ENCODE measurements around the gene KAT7.

Gene KAT7

DNA sequence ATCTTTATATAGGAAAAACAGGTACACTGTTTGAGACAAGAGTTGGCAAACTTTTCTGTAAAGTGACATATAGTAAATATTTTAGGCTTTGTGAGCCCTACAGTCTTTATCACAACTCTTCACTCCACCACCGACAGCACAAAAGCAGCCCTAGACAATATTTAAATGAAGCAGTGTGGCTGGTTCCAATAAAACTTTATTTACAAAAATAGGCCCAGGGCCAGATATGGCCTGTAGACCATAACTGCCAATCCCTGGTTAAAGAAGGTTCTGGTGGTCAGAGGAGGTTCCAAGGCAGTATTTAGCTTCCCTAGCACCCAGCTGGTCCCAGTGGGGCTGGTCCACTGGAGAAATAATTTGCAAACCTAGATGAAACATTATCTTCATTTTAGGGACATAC lies 28.2 kb upstream of the KAT7 start:
- no peak overlapping the region for H3K4me3 ChIP-seq (ENCODE audit: low read depth, low read length)
- H3K4me1 ChIP-seq: peaks cover 5% of the 10 kb centered on the region
- TF ChIP-seq, protein P1, sequence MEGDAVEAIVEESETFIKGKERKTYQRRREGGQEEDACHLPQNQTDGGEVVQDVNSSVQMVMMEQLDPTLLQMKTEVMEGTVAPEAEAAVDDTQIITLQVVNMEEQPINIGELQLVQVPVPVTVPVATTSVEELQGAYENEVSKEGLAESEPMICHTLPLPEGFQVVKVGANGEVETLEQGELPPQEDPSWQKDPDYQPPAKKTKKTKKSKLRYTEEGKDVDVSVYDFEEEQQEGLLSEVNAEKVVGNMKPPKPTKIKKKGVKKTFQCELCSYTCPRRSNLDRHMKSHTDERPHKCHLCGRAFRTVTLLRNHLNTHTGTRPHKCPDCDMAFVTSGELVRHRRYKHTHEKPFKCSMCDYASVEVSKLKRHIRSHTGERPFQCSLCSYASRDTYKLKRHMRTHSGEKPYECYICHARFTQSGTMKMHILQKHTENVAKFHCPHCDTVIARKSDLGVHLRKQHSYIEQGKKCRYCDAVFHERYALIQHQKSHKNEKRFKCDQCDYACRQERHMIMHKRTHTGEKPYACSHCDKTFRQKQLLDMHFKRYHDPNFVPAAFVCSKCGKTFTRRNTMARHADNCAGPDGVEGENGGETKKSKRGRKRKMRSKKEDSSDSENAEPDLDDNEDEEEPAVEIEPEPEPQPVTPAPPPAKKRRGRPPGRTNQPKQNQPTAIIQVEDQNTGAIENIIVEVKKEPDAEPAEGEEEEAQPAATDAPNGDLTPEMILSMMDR (IDR thresholded peaks at IDR 0.05): no peak
- no peak overlapping the region for H2AFZ ChIP-seq
- H3K9me3 ChIP-seq (ENCODE audit: control insufficient read depth, low read length): no peaks in the 10 kb centered on the region
- no peaks in the 10 kb centered on the region for H3K27me3 ChIP-seq (ENCODE audit: control insufficient read depth, insufficient read depth, low read length)
- H3K9ac ChIP-seq: no peak overlapping the region
- H3K79me2 ChIP-seq: peaks cover 30% of the 10 kb centered on the region
- H3K36me3 ChIP-seq (ENCODE audit: control insufficient read depth, insufficient read depth, low read length): no peaks in the 10 kb centered on the region
- H3K4me2 ChIP-seq (ENCODE audit: low read length): no peak overlapping the region
- no peak overlapping the region for H3K27ac ChIP-seq

DNA sequence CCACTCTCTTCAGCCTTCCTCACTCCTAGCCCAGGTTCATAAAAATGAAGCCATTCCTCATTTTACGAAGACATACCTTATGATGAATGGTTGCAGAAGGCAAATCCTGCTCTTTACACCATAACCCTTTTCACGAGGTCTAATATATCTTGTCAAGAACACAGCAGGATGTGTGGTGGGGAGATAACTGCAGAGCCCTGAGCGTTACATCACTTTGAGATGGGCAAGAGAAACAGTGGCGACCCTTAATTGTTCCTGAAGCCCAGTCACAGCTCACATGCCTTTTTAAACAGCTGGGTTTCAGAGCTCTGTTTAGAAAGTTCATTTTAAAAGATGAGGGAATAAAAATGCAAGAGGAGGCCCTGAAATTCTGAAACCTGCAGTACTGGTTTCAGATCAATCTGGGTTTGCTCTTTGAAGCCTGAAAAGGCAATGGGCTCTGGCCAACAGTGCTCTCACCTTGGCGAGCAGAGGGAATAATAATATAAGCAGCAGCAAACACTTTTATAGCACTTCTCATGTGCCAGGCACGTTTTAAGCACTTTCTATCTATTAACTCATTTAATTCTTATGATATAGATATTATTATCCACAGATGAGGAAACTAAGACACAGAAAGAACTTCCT lies 27.4 kb upstream of the KAT7 start:
- H3K4me3 ChIP-seq (ENCODE audit: low read depth, low read length): no peak overlapping the region
- no peak overlapping the region for H3K9ac ChIP-seq
- H2AFZ ChIP-seq: no peak overlapping the region
- TF ChIP-seq, protein P1 (IDR thresholded peaks at IDR 0.05): no peak
- peaks cover 25% of the 10 kb centered on the region for H3K79me2 ChIP-seq
- H3K4me1 ChIP-seq: peaks cover 2% of the 10 kb centered on the region
- H3K4me2 ChIP-seq (ENCODE audit: low read length): no peak overlapping the region
- H3K9me3 ChIP-seq (ENCODE audit: control insufficient read depth, low read length): no peaks in the 10 kb centered on the region
- H3K27ac ChIP-seq: no peak overlapping the region
- H3K27me3 ChIP-seq (ENCODE audit: control insufficient read depth, insufficient read depth, low read length): no peaks in the 10 kb centered on the region
- no peaks in the 10 kb centered on the region for H3K36me3 ChIP-seq (ENCODE audit: control insufficient read depth, insufficient read depth, low read length)

DNA sequence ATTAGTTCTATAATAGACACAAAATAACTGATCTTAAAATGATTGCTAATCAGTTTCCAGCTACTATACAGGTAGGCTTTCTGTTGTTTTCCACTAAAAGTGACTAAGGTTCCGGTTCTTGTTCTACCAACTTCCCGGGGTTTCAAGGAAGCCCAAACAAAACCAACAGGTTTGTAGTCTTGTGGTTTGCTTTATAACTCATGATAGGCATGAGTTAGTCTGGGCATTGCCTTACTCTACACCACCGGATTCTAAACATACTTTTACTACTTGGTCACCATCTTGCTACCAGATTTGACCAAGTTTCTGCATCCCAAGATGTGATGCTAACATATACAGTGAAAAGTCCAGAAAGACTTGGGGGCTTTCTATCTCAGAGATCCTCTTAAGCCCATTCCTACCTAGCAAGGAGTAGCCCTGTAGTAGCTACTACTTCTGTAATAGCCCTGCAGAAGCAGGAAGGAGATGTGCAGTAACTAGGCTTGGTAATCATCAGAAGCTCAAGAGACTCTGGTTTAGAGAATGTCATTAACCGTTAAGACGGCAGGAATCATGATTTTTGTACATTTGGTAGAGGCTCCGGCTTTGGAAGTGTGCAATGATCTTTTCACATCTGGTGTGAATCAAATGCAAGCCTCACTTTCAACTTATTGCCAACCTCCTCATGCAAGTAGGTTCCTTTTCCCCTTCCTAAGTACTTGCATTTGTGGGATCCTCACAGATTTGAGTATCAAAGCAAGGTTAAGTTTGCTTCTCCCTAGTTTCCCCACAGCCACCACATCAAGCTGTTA lies 26.1 kb upstream of the KAT7 start:
- Histone ChIP-seq H3K27ac (no peak overlapping the region), H3K4me2 (ENCODE audit: low read length) (peak overlapping the region; percentile 82), H3K79me2 (peaks cover 16% of the 10 kb centered on the region), H3K9me3 (ENCODE audit: control insufficient read depth, low read length) (no peaks in the 10 kb centered on the region), H3K27me3 (ENCODE audit: control insufficient read depth, insufficient read depth, low read length) (no peaks in the 10 kb centered on the region), H3K4me1 (no peaks in the 10 kb centered on the region), H2AFZ (no peak overlapping the region), H3K4me3 (ENCODE audit: low read depth, low read length) (peak overlapping the region; percentile 54), H3K9ac (no peak overlapping the region), H3K36me3 (ENCODE audit: control insufficient read depth, insufficient read depth, low read length) (no peaks in the 10 kb centered on the region)
- TF ChIP-seq, protein P1 (IDR thresholded peaks at IDR 0.05): no peak

DNA sequence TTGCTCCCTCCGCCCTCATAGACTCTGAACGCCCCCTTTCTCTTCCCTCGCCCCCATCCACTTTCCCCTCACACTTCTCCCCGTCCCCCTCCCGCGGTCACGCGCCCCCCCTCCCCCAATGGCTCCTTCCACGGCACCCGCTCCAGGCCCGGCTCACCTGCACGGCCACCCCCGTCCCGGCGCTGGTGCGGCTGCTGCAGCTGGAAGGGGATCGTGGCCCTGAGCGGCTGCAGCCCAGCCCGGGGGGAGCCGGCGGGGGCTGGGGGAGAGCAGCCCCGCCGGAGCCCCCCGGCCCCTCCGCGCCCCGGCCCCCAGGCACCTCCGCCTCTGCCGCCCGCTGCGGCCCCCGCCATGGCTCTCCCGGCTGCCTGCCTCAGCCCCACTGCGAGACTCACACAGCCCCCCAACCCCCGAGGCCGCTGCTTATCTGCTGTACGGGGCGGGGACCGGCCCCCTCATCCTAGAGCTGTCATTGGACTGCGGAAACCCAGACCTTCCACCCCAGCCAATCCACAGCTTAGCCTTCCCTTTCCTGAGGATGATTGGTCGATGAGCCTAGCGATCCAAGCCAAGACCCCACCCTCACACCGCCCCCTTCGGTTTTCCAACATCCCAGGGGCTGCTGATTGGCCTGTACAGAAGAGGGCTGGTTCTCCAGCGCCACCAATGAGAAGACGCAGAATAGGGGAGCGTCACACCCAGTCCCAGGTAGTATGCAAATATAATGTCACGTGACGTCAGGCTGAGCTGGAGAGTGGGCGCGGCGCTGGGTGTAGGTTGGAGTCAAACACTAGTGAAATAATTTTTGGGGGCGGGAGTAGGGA lies 24.5 kb upstream of the KAT7 start, which contains the start of gene FAM117A:
FAM117A (minus strand) TSS at position 397 of the 824 bp plus-strand sequence; CDS start at position 353, 44 bp downstream.
- Histone ChIP-seq H3K27me3 (ENCODE audit: control insufficient read depth, insufficient read depth, low read length) (no peaks in the 10 kb centered on the region), H3K9ac (no peak within 1 kb of the TSS), H3K9me3 (ENCODE audit: control insufficient read depth, low read length) (no peaks in the 10 kb centered on the region), H3K4me1 (no peaks in the 10 kb centered on the region), H3K4me2 (ENCODE audit: low read length) (peak within 1 kb of the TSS; percentile 82), H3K4me3 (ENCODE audit: low read depth, low read length) (peak within 1 kb of the TSS; percentile 54), H3K79me2 (peaks cover 3% of the 10 kb centered on the region), H3K36me3 (ENCODE audit: control insufficient read depth, insufficient read depth, low read length) (no peaks in the 10 kb centered on the region), H3K27ac (peak within 1 kb of the TSS; percentile 43), H2AFZ (peak within 1 kb of the TSS; percentile 64)
- TF ChIP-seq, protein P1 (IDR thresholded peaks at IDR 0.05): no peak
